Measurements from ENCODE around the gene COL1A1.

Gene COL1A1

DNA sequence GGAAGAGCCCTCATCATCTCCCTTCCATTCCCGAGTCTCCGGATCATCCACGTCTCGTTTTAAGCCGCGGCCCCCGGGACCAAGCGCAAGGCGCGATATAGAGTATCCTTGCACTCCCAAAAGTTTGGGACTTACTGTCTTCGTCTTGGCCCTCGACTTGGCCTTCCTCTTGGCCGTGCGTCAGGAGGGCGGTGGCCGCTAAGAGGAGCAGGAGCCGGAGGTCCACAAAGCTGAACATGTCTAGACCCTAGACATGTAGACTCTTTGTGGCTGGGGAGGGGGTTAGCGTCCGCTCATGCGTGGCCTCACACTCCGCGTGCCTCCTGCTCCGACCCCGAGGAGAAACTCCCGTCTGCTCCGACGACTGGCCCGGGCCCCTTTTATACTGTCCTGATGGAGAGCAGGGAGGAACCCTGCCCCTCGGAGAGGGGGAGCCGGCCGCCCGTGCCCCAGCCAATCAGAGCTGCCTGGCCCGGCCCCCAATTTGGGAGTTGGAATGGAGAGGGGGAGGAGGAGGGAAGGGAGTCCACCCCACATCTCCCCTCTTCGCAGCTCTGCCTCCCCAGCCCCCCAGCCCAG, at the start of gene COL1A1:
TSS of gene COL1A1 (minus strand) at position 356 of the 579 bp plus-strand sequence. CDS start at position 238, 118 bp downstream.
- no peak for DNase-seq (ENCODE audit: low read depth)
- TF ChIP-seq, protein P1, sequence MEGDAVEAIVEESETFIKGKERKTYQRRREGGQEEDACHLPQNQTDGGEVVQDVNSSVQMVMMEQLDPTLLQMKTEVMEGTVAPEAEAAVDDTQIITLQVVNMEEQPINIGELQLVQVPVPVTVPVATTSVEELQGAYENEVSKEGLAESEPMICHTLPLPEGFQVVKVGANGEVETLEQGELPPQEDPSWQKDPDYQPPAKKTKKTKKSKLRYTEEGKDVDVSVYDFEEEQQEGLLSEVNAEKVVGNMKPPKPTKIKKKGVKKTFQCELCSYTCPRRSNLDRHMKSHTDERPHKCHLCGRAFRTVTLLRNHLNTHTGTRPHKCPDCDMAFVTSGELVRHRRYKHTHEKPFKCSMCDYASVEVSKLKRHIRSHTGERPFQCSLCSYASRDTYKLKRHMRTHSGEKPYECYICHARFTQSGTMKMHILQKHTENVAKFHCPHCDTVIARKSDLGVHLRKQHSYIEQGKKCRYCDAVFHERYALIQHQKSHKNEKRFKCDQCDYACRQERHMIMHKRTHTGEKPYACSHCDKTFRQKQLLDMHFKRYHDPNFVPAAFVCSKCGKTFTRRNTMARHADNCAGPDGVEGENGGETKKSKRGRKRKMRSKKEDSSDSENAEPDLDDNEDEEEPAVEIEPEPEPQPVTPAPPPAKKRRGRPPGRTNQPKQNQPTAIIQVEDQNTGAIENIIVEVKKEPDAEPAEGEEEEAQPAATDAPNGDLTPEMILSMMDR (IDR thresholded peaks at IDR 0.05; ENCODE audit: insufficient read depth, low read depth, low read length, missing control alignments): no peak
- H3K4me3 ChIP-seq (ENCODE audit: low read depth, low read length): peak within 1 kb of the TSS; percentile 32

DNA sequence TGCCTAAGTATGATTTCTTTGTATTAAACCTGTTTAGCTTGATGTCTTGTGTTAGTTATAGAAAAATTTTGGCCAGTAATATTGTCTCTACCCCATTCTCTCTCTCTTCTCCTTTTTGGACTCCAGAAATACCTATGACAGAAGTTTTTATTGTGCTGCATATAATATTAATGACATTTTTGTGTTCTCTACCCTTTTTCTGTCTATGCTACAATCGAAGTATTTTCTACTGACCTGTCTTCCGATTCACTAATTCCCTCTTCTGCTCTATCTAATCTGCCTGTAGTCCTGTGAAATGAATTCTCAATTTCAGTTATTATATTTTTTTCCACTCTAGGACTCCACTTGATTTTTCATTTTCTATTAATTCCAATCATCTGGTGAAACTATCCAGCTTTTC, 46.8 kb upstream of the COL1A1 start:
- no peak overlapping the region for H3K4me3 ChIP-seq (ENCODE audit: low read depth, low read length)
- DNase-seq (ENCODE audit: low read depth): no peak
- TF ChIP-seq, protein P1 (IDR thresholded peaks at IDR 0.05; ENCODE audit: insufficient read depth, low read depth, low read length, missing control alignments): no peak

DNA sequence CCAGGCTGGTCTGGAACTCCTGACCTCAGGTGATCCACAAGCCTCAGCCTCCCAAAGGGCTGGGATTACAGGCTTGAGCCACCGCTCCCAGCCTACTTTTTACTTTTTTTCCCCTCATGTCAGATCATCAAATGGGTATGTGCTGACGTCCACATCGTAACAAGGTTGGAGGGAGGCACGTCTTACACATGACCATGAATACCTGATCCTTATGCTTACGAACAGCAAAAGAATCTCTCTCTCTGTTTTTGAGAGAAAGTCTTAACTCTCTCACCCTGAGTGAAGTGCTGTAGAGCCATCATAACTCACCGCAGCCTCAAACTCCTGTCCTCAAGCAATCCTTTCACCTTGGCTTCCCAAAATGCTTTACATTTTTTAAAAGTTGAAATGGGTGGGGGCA, 43.3 kb upstream of the COL1A1 start:
- H3K4me3 ChIP-seq (ENCODE audit: low read depth, low read length): no peak overlapping the region
- TF ChIP-seq, protein P1 (IDR thresholded peaks at IDR 0.05; ENCODE audit: insufficient read depth, low read depth, low read length, missing control alignments): no peak
- DNase-seq (ENCODE audit: low read depth): no peak

DNA sequence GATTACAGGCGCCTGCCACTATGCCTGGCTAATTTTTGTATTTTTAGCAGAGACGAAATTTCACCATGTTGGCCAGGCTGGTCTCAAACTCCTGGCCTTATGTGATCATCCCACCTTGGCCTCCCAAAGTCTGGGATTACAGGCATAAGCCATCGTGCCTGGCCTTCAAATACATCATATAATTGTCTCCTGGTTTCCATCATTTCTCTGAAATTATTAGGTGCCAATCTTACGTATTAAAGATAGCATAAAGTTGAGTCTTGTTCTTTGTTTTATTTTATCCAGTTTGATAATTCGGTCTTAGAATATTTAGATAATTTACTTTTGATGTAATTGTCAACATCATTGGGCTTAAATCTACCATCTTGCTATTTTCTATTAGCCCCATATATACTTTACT, 40.0 kb upstream of the COL1A1 start:
- TF ChIP-seq, protein P1 (IDR thresholded peaks at IDR 0.05; ENCODE audit: insufficient read depth, low read depth, low read length, missing control alignments): no peak
- DNase-seq (ENCODE audit: low read depth): no peak
- H3K4me3 ChIP-seq (ENCODE audit: low read depth, low read length): no peak overlapping the region

DNA sequence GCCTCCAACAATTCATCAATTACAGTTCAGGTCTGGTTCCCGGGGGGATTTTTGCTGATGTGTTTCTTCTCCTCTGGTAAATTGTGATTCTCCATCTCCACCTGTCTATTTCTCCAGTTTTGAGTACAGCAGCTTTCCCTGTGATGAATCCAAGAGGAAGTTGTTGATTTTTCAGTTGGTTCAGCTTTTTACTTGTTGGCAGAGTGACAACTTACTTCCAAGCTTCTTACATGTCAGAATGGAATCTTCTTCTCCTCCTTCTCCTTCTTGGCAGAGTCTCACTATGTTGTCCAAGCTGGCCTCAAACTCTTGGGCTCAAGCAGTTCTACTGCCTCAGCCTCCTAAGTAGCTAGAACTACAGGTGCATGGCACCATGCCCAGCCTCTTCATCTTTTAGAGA, 39.4 kb upstream of the COL1A1 start:
- DNase-seq (ENCODE audit: low read depth): no peak
- no peak overlapping the region for H3K4me3 ChIP-seq (ENCODE audit: low read depth, low read length)
- TF ChIP-seq, protein P1 (IDR thresholded peaks at IDR 0.05; ENCODE audit: insufficient read depth, low read depth, low read length, missing control alignments): no peak

DNA sequence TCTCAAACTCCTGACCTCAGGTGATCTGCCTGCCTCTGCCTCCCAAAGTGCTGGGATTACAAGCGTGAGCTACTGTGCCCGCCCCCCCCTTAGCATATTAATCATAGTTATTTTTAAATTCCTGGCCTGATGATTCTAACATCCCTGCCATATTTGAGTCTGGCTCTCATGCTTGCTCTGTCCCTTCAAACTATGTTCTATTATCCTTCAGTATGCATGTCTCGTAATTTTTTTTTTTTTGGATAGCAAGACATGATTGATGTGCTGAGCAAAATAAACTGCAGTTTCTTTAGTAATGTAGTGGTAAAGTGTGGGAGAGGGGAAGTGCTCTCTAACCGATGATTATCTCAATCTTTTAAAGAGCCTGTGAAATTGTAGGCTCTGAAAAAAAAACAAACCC, 38.5 kb upstream of the COL1A1 start:
- no peak overlapping the region for H3K4me3 ChIP-seq (ENCODE audit: low read depth, low read length)
- TF ChIP-seq, protein P1 (IDR thresholded peaks at IDR 0.05; ENCODE audit: insufficient read depth, low read depth, low read length, missing control alignments): no peak
- no peak for DNase-seq (ENCODE audit: low read depth)

Measured in GM12865 (cell line).